ENCODE results near the gene ABHD17A.

Gene ABHD17A

DNA sequence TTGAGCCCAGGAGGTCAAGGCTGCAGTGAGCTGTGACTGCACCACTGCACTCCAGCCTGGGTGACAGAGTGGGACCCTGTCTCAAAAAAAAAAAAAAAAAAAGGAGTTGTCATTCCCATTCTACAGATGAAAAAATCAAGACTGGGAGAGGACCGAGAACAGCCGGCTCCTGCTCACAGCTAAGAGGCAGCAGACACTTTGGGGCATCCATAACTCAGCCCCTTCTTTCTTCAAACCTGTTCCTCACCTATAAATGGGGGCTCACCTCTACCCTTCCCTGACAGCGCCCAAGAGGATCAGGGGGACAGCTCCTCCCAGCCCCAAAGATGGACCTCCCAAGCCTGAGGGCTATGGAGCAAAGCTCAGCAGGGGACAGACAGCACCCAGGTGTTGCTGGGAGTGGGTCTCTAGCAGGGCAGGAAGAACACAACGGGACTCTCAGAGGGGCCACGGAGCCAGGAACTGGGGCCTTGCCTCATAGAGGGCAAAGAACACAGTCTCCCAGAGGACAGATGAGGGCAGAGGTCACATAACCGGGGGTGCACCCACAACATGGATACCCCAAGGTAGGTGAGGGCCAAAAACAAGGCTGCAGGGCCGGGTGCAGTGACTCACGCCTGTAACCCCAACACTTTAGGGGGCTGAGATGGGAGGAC lies 18.5 kb downstream of the ABHD17A start:
- no peak for TF ChIP-seq NFIC (IDR thresholded peaks at IDR 0.05)

DNA sequence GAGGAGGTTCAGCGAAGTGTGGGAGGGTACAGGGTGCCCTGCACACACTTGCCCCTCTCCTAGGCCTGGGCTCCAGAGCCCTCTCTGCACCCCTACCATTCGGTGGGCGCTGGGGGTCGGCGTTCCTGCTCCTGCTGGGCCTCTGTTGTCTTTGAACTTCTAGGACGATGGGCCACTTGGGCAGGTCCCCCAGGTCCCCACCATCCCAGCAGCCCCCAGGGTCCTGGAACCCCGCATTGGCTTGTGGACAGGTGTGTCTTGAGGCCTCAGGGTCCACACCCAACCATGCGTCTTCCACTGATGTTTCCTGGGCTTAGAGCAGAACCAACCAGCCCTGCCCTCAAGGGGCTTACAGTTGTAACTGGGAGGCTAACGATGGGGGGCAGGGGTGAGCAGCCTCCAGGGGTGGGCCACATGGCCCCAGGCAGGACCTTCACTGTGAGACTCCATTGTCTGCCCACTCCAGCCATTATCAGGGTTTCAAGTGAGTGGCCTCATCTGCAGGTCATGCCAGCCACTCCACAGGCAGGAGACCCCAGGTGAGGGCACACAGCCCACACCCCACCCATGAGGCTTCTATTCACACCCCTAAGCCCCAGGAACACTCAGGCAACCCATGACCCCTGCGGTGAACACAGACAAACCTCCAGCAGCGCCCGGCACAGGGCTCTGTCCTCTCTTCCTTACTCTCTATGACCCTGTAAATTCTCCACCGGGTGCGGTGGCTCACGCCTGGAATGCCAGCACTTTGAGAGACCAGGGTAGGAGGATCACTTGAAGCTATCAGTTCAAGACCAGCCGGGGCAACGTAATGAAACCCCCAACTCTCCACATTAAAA lies 19.9 kb downstream of the ABHD17A start:
- TF ChIP-seq TAF1 (IDR thresholded peaks at IDR 0.05; ENCODE audit: low read depth) (no peak), FOXM1 (IDR thresholded peaks at IDR 0.05; ENCODE audit: borderline replicate concordance, low read depth) (no peak), NFIC (IDR thresholded peaks at IDR 0.05) (no peak), CEBPB (IDR thresholded peaks at IDR 0.05) (no peak), YY1 (IDR thresholded peaks at IDR 0.05; ENCODE audit: low read depth) (no peak), EP300 (IDR thresholded peaks at IDR 0.05; ENCODE audit: borderline replicate concordance) (no peak), EGR1 (IDR thresholded peaks at IDR 0.05) (no peak)
- TF ChIP-seq, protein P1, sequence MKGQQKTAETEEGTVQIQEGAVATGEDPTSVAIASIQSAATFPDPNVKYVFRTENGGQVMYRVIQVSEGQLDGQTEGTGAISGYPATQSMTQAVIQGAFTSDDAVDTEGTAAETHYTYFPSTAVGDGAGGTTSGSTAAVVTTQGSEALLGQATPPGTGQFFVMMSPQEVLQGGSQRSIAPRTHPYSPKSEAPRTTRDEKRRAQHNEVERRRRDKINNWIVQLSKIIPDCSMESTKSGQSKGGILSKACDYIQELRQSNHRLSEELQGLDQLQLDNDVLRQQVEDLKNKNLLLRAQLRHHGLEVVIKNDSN (IDR thresholded peaks at IDR 0.05), result no peak
- TF ChIP-seq, protein P2, sequence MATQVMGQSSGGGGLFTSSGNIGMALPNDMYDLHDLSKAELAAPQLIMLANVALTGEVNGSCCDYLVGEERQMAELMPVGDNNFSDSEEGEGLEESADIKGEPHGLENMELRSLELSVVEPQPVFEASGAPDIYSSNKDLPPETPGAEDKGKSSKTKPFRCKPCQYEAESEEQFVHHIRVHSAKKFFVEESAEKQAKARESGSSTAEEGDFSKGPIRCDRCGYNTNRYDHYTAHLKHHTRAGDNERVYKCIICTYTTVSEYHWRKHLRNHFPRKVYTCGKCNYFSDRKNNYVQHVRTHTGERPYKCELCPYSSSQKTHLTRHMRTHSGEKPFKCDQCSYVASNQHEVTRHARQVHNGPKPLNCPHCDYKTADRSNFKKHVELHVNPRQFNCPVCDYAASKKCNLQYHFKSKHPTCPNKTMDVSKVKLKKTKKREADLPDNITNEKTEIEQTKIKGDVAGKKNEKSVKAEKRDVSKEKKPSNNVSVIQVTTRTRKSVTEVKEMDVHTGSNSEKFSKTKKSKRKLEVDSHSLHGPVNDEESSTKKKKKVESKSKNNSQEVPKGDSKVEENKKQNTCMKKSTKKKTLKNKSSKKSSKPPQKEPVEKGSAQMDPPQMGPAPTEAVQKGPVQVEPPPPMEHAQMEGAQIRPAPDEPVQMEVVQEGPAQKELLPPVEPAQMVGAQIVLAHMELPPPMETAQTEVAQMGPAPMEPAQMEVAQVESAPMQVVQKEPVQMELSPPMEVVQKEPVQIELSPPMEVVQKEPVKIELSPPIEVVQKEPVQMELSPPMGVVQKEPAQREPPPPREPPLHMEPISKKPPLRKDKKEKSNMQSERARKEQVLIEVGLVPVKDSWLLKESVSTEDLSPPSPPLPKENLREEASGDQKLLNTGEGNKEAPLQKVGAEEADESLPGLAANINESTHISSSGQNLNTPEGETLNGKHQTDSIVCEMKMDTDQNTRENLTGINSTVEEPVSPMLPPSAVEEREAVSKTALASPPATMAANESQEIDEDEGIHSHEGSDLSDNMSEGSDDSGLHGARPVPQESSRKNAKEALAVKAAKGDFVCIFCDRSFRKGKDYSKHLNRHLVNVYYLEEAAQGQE (IDR thresholded peaks at IDR 0.05; ENCODE audit: low read depth), result no peak

DNA sequence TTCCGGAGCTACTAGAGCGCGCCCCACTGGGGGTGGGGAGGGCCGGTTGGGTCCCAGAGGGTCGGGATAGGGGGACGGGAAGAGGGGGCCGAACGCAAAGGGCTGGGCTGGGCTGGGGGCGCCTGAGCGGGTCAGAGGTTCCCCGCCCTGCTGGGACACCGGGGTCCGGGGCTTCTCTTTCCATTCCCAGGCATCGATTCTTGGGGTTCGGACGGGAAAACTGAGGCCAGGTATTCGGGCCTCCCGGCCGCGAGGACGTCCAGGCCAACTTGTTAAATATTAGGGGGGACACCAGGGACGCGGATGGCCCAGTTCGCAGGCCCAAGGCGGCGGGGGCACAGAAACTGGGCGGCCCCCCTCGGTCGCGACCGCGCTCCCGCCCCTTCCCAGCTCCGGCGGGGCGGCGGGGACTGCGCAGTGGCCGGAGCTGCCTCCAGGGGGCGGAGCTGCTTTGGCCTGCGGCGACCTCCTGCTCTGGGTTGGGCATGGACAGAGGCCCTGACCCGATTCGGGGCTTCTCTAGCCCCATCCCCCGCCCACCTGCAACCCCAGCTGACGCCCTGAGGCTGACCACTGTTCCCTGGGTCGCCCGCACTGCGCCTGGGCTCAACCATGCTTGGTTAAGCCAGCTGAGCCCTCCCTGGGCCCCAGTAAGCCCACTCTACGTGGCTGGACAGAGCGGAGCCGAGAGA lies 20.7 kb downstream of the ABHD17A start:
- TF ChIP-seq TAF1 (IDR thresholded peaks at IDR 0.05; ENCODE audit: low read depth) (peak; percentile 62), NFIC (IDR thresholded peaks at IDR 0.05) (no peak), YY1 (IDR thresholded peaks at IDR 0.05; ENCODE audit: low read depth) (0 out of 2 replicates have a peak, but pooled peaks have one; percentile 20), ZBTB7A (IDR thresholded peaks at IDR 0.05; ENCODE audit: low read depth) (peak; percentile 73), TEAD4 (IDR thresholded peaks at IDR 0.05) (no peak), CREB1 (IDR thresholded peaks at IDR 0.05; ENCODE audit: low read depth) (no peak), EP300 (IDR thresholded peaks at IDR 0.05; ENCODE audit: borderline replicate concordance) (no peak), CEBPB (IDR thresholded peaks at IDR 0.05) (no peak), EGR1 (IDR thresholded peaks at IDR 0.05) (no peak), RAD21 (IDR thresholded peaks at IDR 0.05; ENCODE audit: low read depth) (peak; percentile 43; the same call in 1 of the 2 replicates)
- TF ChIP-seq, protein P3, sequence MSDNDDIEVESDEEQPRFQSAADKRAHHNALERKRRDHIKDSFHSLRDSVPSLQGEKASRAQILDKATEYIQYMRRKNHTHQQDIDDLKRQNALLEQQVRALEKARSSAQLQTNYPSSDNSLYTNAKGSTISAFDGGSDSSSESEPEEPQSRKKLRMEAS (IDR thresholded peaks at IDR 0.05), result no peak
- TF ChIP-seq, protein P1 (IDR thresholded peaks at IDR 0.05), result no peak
- TF ChIP-seq, protein P2 (IDR thresholded peaks at IDR 0.05; ENCODE audit: low read depth), result no peak

DNA sequence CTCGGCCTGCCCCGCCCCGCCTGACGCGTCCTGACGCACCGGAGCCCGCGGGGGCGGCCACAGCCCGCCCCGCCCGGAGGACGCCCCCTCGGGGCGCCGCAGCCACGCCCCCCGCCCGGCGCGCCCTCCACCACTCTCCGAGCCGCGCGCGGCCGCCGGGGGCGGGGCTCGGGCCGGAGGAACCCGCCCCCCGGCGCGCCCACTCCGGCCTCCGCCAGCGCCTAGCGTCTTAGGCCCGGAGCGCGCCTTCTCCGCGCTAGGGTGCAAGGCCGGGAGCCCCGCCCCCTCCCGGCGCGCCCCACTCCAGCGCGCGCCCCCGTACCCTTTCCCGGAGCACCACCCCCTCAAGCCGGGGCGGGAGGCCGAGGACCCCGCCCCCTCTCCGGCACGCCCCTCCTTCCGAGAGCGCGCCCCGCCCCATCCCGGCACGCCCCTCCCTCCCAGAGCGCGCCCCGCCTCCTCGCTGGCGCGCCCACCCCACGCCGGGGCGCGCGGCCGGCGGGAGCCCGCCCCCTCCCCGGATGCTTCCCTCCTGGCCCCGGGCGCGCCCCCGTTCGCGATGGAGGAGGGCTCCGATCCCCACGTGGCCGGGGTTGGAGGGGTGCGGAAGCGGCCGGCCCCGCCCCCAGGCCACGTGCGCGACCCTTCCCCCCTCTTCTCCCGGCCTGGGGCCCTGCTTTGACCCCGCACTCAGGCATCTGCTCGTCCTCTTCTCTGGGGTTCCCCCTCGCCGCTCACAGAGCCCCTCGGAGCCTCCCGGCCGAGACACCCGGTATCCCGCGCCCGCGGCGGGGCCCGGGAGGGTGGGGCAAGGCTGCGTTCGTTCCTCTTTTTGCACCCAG lies 21.4 kb downstream of the ABHD17A start:
- TF ChIP-seq, protein P2 (IDR thresholded peaks at IDR 0.05; ENCODE audit: low read depth), result no peak
- peak; percentile 52; the same call in 1 of the 2 replicates for TF ChIP-seq CREB1 (IDR thresholded peaks at IDR 0.05; ENCODE audit: low read depth)
- no peak for TF ChIP-seq YY1 (IDR thresholded peaks at IDR 0.05; ENCODE audit: low read depth)
- TF ChIP-seq RAD21 (IDR thresholded peaks at IDR 0.05; ENCODE audit: low read depth), result no peak
- no peak for TF ChIP-seq EGR1 (IDR thresholded peaks at IDR 0.05)
- peak; percentile 33; the same call in 1 of the 2 replicates for TF ChIP-seq TCF12 (IDR thresholded peaks at IDR 0.05; ENCODE audit: low read depth)
- no peak for TF ChIP-seq CEBPB (IDR thresholded peaks at IDR 0.05)
- TF ChIP-seq, protein P1 (IDR thresholded peaks at IDR 0.05), result peak; percentile 94
- TF ChIP-seq, protein P3 (IDR thresholded peaks at IDR 0.05), result peak; percentile 99

All from Ishikawa (cell line).